ENCODE data around the gene SLIT3.

The SLIT3 gene

GRCh38 chr5:168813184-168813968 is 487.6 kb downstream of the SLIT3 start:
- FAIRE-seq: no peak

- no peak for FAIRE-seq
These were observed 490.3 kb downstream of the SLIT3 start for GRCh38 chr5:168810641-168811040.

DNA sequence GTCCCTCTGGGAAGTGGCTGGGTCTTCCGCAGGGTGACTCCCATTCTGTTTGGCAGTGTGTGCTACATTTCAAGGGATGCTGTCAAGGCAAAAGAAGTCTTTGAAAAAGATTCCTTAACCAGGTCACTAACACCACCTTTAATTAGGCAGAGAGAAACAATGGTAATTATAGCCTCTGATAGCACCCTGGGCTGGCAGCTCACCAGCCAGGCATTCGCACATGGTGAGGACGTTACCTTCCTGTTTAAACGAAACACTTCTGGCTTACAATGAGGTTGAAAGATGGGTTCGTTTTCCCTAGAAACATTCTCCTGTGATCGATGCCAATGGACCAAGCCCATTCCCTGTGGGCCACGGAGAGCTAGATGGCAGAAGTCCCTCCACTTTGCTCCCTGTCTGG is 491.7 kb downstream of the SLIT3 start:
- FAIRE-seq: no peak

DNA sequence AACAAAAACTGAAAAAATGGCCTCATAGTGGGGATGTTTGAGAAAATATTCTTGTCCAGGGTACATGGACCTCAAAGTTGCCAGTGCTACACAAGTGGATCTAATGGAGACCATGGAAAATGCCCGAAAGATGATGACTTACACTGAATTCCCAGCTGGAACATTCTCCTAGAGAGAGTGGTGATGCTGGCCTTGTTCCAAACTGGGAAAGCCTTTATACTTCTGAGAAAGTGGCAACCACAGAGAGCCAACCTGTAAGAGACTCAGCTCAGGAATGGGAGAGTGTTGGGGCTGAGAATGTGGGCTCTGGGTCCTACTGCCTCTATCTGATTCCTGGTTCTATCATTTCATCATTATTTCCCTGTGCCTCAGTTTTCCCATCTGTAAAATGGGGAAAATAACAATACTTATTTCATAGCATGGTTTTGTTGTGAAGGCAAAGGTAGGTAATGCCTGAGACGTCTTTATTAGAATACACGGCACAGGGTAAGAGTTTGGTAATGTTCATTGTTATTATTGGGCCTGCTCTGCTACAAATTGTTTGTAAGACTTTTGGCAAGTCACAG is 492.8 kb downstream of the SLIT3 start:
- FAIRE-seq: no peak

- FAIRE-seq: no peak
These were observed 493.7 kb downstream of the SLIT3 start for GRCh38 chr5:168807287-168807686.

- FAIRE-seq: no peak
These were observed 497.4 kb downstream of the SLIT3 start for GRCh38 chr5:168803541-168803940.

DNA sequence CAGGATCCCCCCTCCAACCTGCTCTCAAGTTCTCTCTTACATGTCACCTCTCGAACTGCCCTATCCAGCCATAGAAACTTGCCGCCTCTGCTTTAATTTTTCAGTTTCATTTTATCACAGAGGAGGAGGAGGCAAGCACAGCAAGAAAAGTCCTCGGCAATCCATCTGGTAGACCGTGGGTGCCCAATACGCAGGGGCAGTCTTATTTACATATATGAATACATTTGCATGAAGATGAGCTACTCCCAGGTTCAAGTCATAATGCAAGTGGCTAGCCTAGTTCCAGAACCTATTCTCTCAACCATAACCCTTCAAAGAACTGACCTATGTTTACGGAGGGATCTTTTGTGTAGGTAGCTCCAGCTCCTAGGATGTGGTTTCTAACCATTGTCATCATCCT is 498.6 kb downstream of the SLIT3 start:
- FAIRE-seq: no peak

GRCh38 chr5:168801567-168801966 is 499.4 kb downstream of the SLIT3 start:
- no peak for FAIRE-seq

- no peak for FAIRE-seq
These were observed 500.2 kb downstream of the SLIT3 start for GRCh38 chr5:168800701-168801100.

DNA sequence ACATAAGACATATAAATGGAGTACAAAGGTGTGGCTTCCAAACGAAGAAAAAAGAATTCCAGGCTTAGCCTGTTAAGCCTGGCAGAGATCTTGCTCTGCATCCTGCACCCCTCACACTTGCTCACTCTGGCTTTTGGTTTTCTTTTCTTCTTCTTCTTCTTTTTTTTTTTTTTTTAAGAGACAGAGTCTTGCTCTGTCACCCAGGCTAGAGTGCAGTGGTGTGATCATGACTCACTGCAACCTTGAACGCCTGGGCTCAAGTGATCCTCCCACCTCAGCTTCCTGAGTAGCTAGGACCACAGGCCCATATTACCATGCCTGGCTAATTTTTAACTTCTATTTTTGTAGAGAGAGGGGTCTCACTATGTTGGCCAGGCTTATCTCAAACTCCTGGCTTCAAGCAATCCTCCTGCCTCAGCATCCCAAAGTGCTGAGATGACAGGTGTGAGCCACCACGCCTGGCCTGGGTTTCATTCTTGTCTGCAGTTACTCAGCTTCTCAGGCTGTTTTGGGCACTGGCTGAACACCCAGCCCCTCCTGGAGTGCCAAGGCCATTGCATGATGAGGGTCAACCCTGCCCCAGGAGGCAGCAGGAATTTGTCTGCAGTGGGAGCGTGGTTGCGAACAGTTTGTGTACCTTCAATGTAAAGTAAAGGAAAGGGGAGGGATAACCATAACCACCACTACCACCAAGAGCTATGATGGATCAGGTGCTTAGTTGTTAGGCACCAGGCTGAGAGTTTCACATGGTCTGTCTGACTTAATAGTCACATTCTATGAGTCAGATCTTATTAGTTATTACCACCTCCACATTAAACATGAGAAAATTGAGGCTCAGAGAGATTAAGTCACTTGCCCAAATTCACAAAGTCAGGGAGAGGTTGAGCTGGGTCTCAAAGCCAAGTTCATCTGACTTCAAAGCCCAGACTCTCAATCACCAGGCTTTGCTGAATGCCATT is 502.6 kb downstream of the SLIT3 start:
- FAIRE-seq: no peak

GRCh38 chr5:168796593-168797580 is 504.1 kb downstream of the SLIT3 start:
- FAIRE-seq: no peak

- FAIRE-seq: no peak
These were observed 504.9 kb downstream of the SLIT3 start for GRCh38 chr5:168796000-168796399.

DNA sequence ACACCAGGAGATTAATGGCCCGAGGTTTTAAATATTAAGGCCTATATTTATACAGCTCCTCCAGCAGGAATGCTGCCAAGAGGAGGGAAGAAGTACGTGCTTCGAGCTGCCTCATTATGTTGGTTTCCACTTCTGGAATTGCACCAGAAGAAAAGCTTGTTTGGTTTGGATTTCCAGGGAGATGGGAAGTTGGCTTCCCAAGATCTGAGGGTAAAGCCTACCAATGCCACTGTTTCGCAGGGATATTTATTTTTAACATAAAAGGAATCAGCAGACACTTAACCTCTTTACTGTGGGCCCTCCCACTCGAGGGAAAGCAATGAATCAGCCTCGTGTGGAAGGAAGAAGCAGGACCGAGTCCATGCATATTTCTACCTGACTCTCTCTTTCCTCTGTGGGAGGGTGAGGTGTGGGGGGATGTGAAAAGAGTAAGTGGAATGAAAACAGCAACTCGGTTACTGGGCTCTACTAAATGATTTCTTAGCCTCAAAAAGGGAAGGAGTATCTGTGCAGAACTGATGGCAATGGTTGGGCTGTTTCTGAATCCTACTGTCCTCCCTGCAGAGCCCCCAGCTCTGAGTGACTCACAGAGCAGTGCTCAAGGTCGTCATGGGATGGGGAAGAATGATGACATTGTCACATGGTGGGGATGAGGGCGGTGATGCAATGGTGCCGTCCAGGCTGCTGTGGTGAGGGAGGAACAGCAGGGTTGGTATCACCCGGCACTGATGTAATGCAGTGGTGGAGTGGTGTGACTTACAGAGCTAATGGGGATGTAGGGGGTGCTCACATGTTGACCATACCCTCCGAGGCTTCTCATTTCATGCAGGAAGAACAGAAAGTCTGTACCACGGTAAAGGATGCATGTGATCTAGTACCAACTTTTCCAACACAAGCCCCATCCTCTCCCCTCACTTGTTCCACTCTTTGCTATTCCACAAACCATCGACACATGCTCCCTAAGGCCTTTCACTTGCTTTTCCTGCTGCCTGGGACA is 506.8 kb downstream of the SLIT3 start:
- no peak for FAIRE-seq

DNA sequence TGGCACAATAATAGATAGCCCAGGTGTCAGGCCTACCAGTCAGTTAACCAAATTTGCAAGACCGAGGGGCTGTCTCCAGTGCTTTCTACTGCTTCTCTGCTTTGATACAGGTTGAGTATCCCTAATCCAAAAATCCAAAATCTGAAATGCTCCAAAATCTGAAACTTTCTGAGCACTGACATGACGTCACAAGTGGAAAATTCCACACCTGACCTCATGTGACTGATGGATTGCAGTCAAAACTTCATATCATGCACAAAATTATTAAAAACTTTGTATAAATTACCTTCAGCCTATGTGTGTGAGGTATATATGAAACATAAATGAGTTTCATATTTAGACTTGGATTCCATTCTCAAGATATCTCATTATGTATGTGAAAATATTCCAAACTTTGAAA is 508.3 kb downstream of the SLIT3 start:
- no peak for FAIRE-seq

DNA sequence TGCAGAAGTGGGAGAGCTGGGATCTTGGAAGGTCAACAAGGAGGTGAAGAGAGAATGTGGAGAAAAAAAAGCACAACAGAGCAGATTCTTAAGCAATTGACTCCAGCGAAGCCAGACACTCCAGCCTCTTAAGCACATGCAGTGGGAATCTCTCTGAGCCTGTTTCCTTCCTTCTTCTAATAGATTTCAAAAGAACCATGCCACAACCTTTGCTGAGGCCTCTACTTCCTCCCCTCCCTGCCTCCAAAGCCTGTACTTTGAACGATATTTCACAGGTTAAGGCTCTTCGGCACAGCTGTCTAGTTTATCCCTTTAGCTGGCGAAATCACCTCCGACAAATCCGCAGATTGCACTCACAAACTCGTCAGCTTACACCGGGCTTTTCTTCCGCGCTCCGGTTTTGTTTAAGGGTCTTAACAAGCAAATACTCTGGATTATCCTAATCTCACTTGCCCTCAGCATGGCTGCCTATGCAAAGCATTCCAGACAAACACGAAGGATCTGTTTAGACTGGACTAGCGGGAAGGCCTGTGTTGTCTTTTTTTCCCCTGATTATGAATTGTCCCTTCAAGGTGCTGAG is 510.2 kb downstream of the SLIT3 start:
- FAIRE-seq: no peak

GRCh38 chr5:168790002-168790635 is 510.8 kb downstream of the SLIT3 start:
- no peak for FAIRE-seq

DNA sequence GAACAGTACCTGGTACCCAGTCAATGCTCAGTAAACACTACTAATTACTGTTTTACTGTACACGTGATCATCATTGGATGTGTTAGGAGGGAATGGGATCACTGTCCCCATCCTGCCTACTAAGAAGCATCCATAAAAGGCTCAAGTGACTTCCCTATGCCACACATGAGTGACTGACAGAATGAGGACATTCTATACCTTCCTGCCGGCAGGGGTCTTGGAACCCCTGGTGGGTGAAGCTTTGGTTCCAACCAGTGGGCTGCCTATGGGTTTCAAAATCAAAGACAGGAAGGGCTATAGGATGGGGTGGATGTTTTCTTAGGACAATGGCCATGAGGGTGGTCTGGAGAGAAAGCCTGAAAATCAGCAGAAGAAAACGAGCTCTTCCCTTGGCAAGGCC is 512.2 kb downstream of the SLIT3 start:
- FAIRE-seq: no peak

GRCh38 chr5:168788107-168788506 is 512.8 kb downstream of the SLIT3 start:
- no peak for FAIRE-seq

DNA sequence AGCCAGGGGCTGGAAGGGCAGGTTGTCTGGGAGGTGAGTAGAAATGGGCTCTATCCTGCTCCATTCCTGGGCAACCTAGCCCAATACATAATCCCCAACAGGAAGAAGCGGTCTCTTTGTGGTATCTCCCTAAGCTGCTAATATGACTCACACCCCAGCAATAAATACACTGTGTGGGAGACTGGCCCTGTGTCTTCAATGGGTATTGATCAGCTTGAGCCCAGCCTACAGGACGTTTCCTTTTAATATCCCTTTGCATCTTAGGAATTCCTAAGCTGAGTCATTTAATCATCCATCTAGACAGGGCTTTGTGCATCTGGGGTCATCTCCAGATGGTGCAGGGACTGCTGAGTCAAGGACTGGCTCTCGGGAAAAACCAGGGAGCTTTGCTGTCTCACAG is 514.8 kb downstream of the SLIT3 start:
- no peak for FAIRE-seq

- no peak for FAIRE-seq
These were observed 516.5 kb downstream of the SLIT3 start for GRCh38 chr5:168784454-168784853.
